Coronary artery (tissue), 2 donors: Measurements from ENCODE around the gene ATRNL1.
"Not testable (repeated sequence)": the region's sequence is repeated elsewhere in the genome, so short reads cannot be mapped to it uniquely, and the experiment has no call there.

Source experiments
- DNase-seq: peaks from one replicate; pipeline ENCODE4 v3.0.0-alpha.2; 2017; ENCODE audit warnings: low spot score
- H3K27ac ChIP-seq, 2 donors: fragments of 200-600 bp; sonication (generic); one replicate each; pipeline ENCODE4 v1.5.1; 2016 to 2019
- H3K4me3 ChIP-seq: fragments of 200-600 bp; sonication (generic); 2 replicates; pipeline ENCODE4 v1.5.1; 2016; ENCODE audit warnings: mild to moderate bottlenecking, moderate library complexity
- TF ChIP-seq, protein P1 (sequence below): fragments of 200-600 bp; sonication (generic); IDR thresholded peaks from one replicate; pipeline ENCODE4 v1.5.1; 2019; ENCODE audit warnings: antibody characterized with exemption

The ATRNL1 gene

GRCh38 chr10:115727129-115727528, 634.0 kb downstream of the ATRNL1 start:
- TF ChIP-seq, protein P1, sequence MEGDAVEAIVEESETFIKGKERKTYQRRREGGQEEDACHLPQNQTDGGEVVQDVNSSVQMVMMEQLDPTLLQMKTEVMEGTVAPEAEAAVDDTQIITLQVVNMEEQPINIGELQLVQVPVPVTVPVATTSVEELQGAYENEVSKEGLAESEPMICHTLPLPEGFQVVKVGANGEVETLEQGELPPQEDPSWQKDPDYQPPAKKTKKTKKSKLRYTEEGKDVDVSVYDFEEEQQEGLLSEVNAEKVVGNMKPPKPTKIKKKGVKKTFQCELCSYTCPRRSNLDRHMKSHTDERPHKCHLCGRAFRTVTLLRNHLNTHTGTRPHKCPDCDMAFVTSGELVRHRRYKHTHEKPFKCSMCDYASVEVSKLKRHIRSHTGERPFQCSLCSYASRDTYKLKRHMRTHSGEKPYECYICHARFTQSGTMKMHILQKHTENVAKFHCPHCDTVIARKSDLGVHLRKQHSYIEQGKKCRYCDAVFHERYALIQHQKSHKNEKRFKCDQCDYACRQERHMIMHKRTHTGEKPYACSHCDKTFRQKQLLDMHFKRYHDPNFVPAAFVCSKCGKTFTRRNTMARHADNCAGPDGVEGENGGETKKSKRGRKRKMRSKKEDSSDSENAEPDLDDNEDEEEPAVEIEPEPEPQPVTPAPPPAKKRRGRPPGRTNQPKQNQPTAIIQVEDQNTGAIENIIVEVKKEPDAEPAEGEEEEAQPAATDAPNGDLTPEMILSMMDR = no peak

DNA sequence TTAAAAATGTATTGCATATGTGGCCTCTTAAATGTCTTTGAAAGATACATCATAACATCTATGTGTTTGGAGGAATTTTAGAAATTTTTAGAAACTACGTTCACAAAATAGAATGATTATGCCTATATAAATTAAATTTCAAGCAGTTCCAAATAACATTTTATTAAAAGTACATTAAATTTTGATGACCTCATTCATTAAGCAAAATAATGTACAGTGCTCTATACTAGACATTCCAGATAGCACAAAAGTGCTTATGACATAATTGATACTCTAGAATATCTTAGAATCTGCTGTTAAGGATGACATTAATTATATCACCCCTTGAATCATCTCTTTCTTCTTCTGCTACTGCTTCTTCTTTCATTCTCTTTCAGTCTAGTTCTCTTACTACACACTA, 650.9 kb downstream of the ATRNL1 start:
- DNase-seq = no peak
- TF ChIP-seq, protein P1 = no peak
- H3K27ac ChIP-seq = no peak overlapping the region
- no peak overlapping the region for H3K4me3 ChIP-seq

More at GRCh38 chr10:115727129-115727528, 634.0 kb downstream of the ATRNL1 start:
- no peak for DNase-seq
- Histone ChIP-seq H3K27ac (no peak overlapping the region), H3K4me3 (no peak overlapping the region)

- no peak for DNase-seq
- Histone ChIP-seq H3K27ac (no peak overlapping the region), H3K4me3 (no peak overlapping the region)
- TF ChIP-seq, protein P1 = no peak
Observed at GRCh38 chr10:115745943-115746342, 652.8 kb downstream of the ATRNL1 start.

- DNase-seq = no peak
- Histone ChIP-seq H3K27ac (no peak overlapping the region), H3K4me3 (no peak overlapping the region)
- TF ChIP-seq, protein P1 = no peak
Observed at GRCh38 chr10:115747811-115748210, 654.6 kb downstream of the ATRNL1 start.

- not testable (repeated sequence) for H3K27ac ChIP-seq, DNase-seq, H3K4me3 ChIP-seq
Observed at GRCh38 chr10:115758488-115758887, 665.3 kb downstream of the ATRNL1 start.

GRCh38 chr10:115760131-115760530, 667.0 kb downstream of the ATRNL1 start:
- DNase-seq = no peak
- Histone ChIP-seq H3K27ac (no peak overlapping the region), H3K4me3 (no peak overlapping the region)
- TF ChIP-seq, protein P1 = no peak

GRCh38 chr10:115761166-115761565, 668.0 kb downstream of the ATRNL1 start:
- DNase-seq = no peak
- TF ChIP-seq, protein P1 = no peak
- no peak overlapping the region for H3K27ac ChIP-seq
- no peak overlapping the region for H3K4me3 ChIP-seq

- no peak for DNase-seq
- Histone ChIP-seq H3K4me3 (no peak overlapping the region), H3K27ac (no peak overlapping the region)
- TF ChIP-seq, protein P1 = no peak
Observed at GRCh38 chr10:115762029-115762428, 668.9 kb downstream of the ATRNL1 start.
